SK-N-SH treated with all-trans-retinoic acid at 6 μM for 48 hours (cell line): ENCODE measurements around the gene YIPF2.

Experiments used
- ATAC-seq: fragments of 200-7000 bp; cut with Tn5 transposase; 3 replicates; pipeline ENCODE4 v1.9.1; 2020; ENCODE audit warnings: mild to moderate bottlenecking, moderate library complexity
- ARNTL ChIP-seq: fragments of 450-650 bp; formaldehyde crosslinking; IDR thresholded peaks from 2 replicates; pipeline ENCODE4 v1.5.0; 2020; ENCODE audit warnings: low read depth, mild to moderate bottlenecking, moderate library complexity, borderline replicate concordance
- BACH2 ChIP-seq: fragments of 250-450 bp; sonication (Bioruptor Pico); IDR thresholded peaks from 2 replicates; pipeline ENCODE4 v1.9.0; 2021; ENCODE audit warnings: mild to moderate bottlenecking, borderline replicate concordance
- CSDC2 ChIP-seq: fragments of 250-450 bp; sonication (Bioruptor Pico); IDR thresholded peaks from 2 replicates; pipeline ENCODE4 v1.5.0; 2020; ENCODE audit warnings: mild to moderate bottlenecking, moderate library complexity
- CSRNP3 ChIP-seq: fragments of 250-450 bp; sonication (Bioruptor Pico); IDR thresholded peaks from 2 replicates; pipeline ENCODE4 v1.5.1; 2021; ENCODE audit warnings: mild to moderate bottlenecking, moderate library complexity
- ESRRG ChIP-seq: fragments of 250-450 bp; sonication (Bioruptor Pico); IDR thresholded peaks from 2 replicates; pipeline ENCODE4 v1.6.1; 2021; ENCODE audit warnings: mild to moderate bottlenecking
- GLIS3 ChIP-seq: fragments of 250-450 bp; sonication (Bioruptor Pico); IDR thresholded peaks from 2 replicates; pipeline ENCODE4 v1.5.0; 2020; ENCODE audit warnings: mild to moderate bottlenecking, moderate library complexity
- ISL1 ChIP-seq: fragments of 250-450 bp; sonication (Bioruptor Pico); IDR thresholded peaks from 2 replicates; pipeline ENCODE4 v2.1.2; 2022; ENCODE audit warnings: mild to moderate bottlenecking, moderate library complexity
- OSR1 ChIP-seq: fragments of 250-450 bp; sonication (Bioruptor Pico); IDR thresholded peaks from 2 replicates; pipeline ENCODE4 v1.8.0; 2022; ENCODE audit warnings: moderate library complexity, mild to moderate bottlenecking, inconsistent platforms
- PATZ1 ChIP-seq: fragments of 250-450 bp; sonication (Bioruptor Pico); IDR thresholded peaks from 2 replicates; pipeline ENCODE4 v1.8.0; 2020; ENCODE audit warnings: mild to moderate bottlenecking, moderate library complexity, borderline replicate concordance
- PPARA ChIP-seq: fragments of 250-450 bp; sonication (Bioruptor Pico); IDR thresholded peaks from 2 replicates; pipeline ENCODE4 v1.5.0; 2020; ENCODE audit warnings: mild to moderate bottlenecking, borderline replicate concordance
- RARB ChIP-seq: fragments of 250-450 bp; sonication (Bioruptor Pico); IDR thresholded peaks from 2 replicates; pipeline ENCODE4 v1.8.0; 2021; ENCODE audit warnings: mild to moderate bottlenecking, moderate library complexity
- SNAI2 ChIP-seq: fragments of 250-450 bp; sonication (Bioruptor Pico); IDR thresholded peaks from 2 replicates; pipeline ENCODE4 v1.5.0; 2020; ENCODE audit warnings: mild to moderate bottlenecking, moderate library complexity
- TOX ChIP-seq: fragments of 250-450 bp; sonication (Bioruptor Pico); IDR thresholded peaks from 2 replicates; pipeline ENCODE4 v1.8.0; 2021; ENCODE audit warnings: mild to moderate bottlenecking, moderate library complexity, borderline replicate concordance
- TSHZ2 ChIP-seq: fragments of 250-450 bp; sonication (Bioruptor Pico); IDR thresholded peaks from 2 replicates; pipeline ENCODE4 v1.5.0; 2020; ENCODE audit warnings: mild to moderate bottlenecking, moderate library complexity
- ZC3H10 ChIP-seq: fragments of 250-450 bp; sonication (Bioruptor Pico); IDR thresholded peaks from 2 replicates; pipeline ENCODE4 v1.5.1; 2021; ENCODE audit warnings: mild to moderate bottlenecking, moderate library complexity
- ZFP3 ChIP-seq: fragments of 250-450 bp; sonication (Bioruptor Pico); IDR thresholded peaks from 2 replicates; pipeline ENCODE4 v1.5.0; 2020; ENCODE audit warnings: mild to moderate bottlenecking, moderate library complexity
- ZNF70 ChIP-seq: fragments of 450-650 bp; formaldehyde crosslinking; IDR thresholded peaks from 2 replicates; pipeline ENCODE4 v1.5.0; 2020; ENCODE audit warnings: mild to moderate bottlenecking, moderate library complexity
- ZNF8 ChIP-seq: fragments of 450-650 bp; formaldehyde crosslinking; IDR thresholded peaks from 2 replicates; pipeline ENCODE4 v1.5.0; 2020; ENCODE audit warnings: mild to moderate bottlenecking, moderate library complexity
- TF ChIP-seq, protein P1 (sequence below): fragments of 250-450 bp; sonication (Bioruptor Pico); IDR thresholded peaks from 2 replicates; pipeline ENCODE4 v1.8.0; 2021; ENCODE audit warnings: low read depth, mild to moderate bottlenecking, moderate library complexity, borderline replicate concordance

The YIPF2 gene

DNA sequence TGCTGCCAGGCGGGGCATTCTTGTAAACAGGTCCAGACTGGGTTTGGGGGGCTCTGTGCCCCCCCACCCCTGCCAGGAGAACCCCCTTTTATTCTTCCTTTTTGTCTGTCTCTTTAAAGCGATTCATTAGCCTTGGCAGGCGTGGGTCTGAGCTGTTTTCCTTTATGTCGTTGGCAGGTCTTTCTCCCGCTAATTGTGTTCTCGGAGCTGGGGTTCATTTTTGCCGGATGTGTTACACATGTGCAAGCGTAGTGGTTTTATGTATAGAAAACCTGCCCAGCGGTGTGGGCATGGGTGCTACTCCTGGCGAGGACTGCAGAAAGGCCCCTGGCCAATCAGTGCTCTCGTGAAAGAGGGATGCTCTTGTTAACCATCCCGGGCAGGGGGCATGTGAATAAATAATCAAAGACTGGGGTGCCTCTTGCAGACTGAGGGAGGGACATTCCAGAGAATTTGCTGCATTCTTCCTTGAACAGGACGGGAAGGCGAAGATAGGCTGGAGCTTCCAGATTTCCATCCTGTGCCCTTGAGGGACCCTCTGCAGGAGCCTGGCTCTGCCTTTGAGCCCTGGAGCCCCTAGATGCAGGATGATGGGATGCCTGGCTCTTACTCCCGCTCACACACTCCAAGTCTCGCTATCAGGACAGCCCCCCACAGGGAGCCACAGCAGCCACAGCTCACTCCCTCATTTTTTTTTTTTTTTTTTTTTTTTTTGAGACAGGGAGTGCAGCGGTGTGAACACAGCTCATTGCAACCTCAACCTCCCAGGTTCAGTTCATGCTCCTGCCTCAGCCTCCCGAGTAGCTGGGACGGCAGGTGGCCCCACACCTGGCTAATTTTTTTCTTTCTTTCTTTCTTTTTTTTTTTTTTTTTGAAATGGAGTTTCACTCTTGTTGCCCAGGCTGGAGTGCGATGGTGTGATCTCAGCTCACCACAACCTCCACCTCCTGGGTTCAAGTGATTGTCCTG lies 43.0 kb downstream of the YIPF2 start:
- ATAC-seq: no peak; the same call in 2 of the 3 replicates
- TF ChIP-seq CSDC2: no peak
- TF ChIP-seq ZC3H10 (CRISPR knock-in tag): no peak
- TF ChIP-seq GLIS3 (CRISPR knock-in tag): no peak
- no peak for TF ChIP-seq RARB (CRISPR knock-in tag)
- TF ChIP-seq PATZ1: no peak
- TF ChIP-seq ISL1 (CRISPR knock-in tag): no peak
- TF ChIP-seq, all 23 proteins: peak for 0

DNA sequence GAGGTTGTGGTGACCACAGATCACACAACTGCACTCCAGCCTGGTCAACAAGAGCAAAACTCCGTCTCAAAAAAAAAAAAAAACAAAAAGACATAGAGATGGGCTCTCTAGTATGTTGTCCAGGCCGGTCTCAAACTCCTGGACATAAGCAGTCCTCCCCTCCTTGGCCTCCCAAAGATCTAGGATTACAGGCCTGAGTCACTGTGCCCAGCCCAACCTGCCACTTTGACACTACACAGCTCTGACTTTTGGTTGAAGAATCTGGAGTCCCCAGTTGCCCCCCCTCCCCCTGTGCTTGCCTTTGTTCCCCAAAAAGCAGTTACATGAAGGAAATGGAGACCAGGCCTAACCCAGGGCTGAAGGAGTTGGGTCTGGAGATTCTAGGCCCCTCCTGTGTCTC lies 44.2 kb downstream of the YIPF2 start:
- no peak for TF ChIP-seq ZC3H10 (CRISPR knock-in tag)
- TF ChIP-seq TOX (CRISPR knock-in tag): no peak
- no peak for TF ChIP-seq ZNF70
- no peak for TF ChIP-seq OSR1 (CRISPR knock-in tag)
- TF ChIP-seq SNAI2 (CRISPR knock-in tag): no peak
- TF ChIP-seq ESRRG: no peak
- no peak for TF ChIP-seq TSHZ2 (CRISPR knock-in tag)
- no peak for TF ChIP-seq GLIS3 (CRISPR knock-in tag)
- no peak for TF ChIP-seq ARNTL (CRISPR knock-in tag)
- TF ChIP-seq, protein P1, sequence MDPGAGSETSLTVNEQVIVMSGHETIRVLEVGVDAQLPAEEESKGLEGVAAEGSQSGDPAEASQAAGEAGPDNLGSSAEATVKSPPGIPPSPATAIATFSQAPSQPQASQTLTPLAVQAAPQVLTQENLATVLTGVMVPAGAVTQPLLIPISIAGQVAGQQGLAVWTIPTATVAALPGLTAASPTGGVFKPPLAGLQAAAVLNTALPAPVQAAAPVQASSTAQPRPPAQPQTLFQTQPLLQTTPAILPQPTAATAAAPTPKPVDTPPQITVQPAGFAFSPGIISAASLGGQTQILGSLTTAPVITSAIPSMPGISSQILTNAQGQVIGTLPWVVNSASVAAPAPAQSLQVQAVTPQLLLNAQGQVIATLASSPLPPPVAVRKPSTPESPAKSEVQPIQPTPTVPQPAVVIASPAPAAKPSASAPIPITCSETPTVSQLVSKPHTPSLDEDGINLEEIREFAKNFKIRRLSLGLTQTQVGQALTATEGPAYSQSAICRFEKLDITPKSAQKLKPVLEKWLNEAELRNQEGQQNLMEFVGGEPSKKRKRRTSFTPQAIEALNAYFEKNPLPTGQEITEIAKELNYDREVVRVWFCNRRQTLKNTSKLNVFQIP: no peak
- TF ChIP-seq CSRNP3: no peak
- ATAC-seq: peak; percentile 87

GRCh38 chr19:10882108-10882457 lies 46.4 kb downstream of the YIPF2 start:
- TF ChIP-seq PPARA (CRISPR knock-in tag) (no peak), BACH2 (CRISPR knock-in tag) (no peak), RARB (CRISPR knock-in tag) (no peak), ZNF8 (CRISPR knock-in tag) (no peak), ZC3H10 (CRISPR knock-in tag) (no peak), TOX (CRISPR knock-in tag) (no peak), PATZ1 (no peak), CSRNP3 (no peak), ARNTL (CRISPR knock-in tag) (no peak), SNAI2 (CRISPR knock-in tag) (no peak), OSR1 (CRISPR knock-in tag) (no peak), CSDC2 (no peak), ZFP3 (CRISPR knock-in tag) (no peak)
- ATAC-seq: no peak
